ENCODE data around the gene EHMT1. TPM values are rescaled to one million over a fixed set of nuclear protein-coding genes. Genes with fewer than 3 reads are reported as not detected.

EHMT1 gene
- total RNA-seq, 1 donor from 2014 or later: 64.5 TPM

DNA sequence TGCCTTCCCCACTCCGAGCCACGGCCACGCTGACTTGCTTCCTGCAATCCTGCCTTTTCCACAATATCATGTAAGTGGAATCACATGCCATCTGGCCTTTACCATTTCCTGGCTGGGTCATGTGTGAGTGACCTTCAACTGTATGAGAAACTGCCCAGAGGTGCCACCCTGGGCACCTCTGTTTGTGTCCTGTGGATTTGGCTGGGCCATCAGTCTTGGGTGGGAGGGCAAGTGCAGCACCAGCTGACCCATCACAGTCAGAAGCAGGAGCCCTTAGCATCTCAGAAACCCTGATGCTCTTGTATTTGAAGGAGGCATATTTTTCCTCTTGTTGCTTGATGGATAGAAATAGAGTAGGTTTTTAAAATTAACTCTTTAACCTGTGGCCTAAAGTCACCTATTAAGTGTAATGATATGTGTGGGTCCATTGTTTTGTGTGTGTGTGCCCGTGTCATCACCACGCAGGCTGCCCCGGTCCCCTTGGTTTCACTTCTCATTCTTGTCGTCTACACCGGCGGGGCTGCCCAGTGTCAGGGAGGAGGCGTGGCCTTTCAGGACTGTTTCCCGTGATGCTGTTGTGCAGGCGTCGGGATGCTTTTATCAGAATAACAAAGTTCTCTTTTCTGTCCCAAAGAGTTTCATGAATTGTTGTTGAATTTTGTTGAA, 206.7 kb downstream of the EHMT1 start:
- H3K36me3 Mint-ChIP-seq (ENCODE audit: low read depth, unreplicated experiment): peaks cover 39% of the 10 kb centered on the region
- H3K9me3 Mint-ChIP-seq (ENCODE audit: unreplicated experiment): no peaks in the 10 kb centered on the region
- Histone ChIP-seq H3K36me3 (ENCODE audit: insufficient read depth, low read length) (peaks cover 5% of the 10 kb centered on the region), H4K20me1 (ENCODE audit: insufficient read depth, low read length) (peaks cover 71% of the 10 kb centered on the region), H3K27ac (ENCODE audit: low read depth, low read length) (no peak overlapping the region), H3K4me3 (ENCODE audit: insufficient read depth, low read depth, low read length) (no peak overlapping the region), H3K79me2 (ENCODE audit: insufficient read depth, low read length) (peaks cover 14% of the 10 kb centered on the region), H3K4me2 (ENCODE audit: low read length) (no peak overlapping the region), H3K27me3 (ENCODE audit: insufficient read depth, low read length) (no peaks in the 10 kb centered on the region), H3K9me3 (ENCODE audit: insufficient read depth, low read depth, low read length) (no peaks in the 10 kb centered on the region), H3K9ac (ENCODE audit: low read length) (no peak overlapping the region), H2AFZ (ENCODE audit: low read depth, low read length) (no peak overlapping the region), H3K4me1 (ENCODE audit: insufficient read depth, low read length) (no peaks in the 10 kb centered on the region)
- no peaks in the 10 kb centered on the region for H3K27me3 Mint-ChIP-seq (ENCODE audit: low read depth, unreplicated experiment)
- peaks cover 4% of the 10 kb centered on the region for H3K4me1 Mint-ChIP-seq (ENCODE audit: low read depth, unreplicated experiment)
- no peak for DNase-seq (ENCODE audit: low read depth)
- H3K27ac Mint-ChIP-seq (ENCODE audit: unreplicated experiment): no peak overlapping the region
- no peak overlapping the region for H3K4me3 Mint-ChIP-seq (ENCODE audit: unreplicated experiment)
- no peak for TF ChIP-seq EZH2 (IDR thresholded peaks at IDR 0.05; ENCODE audit: insufficient read depth, low read length)
- TF ChIP-seq, protein P1, sequence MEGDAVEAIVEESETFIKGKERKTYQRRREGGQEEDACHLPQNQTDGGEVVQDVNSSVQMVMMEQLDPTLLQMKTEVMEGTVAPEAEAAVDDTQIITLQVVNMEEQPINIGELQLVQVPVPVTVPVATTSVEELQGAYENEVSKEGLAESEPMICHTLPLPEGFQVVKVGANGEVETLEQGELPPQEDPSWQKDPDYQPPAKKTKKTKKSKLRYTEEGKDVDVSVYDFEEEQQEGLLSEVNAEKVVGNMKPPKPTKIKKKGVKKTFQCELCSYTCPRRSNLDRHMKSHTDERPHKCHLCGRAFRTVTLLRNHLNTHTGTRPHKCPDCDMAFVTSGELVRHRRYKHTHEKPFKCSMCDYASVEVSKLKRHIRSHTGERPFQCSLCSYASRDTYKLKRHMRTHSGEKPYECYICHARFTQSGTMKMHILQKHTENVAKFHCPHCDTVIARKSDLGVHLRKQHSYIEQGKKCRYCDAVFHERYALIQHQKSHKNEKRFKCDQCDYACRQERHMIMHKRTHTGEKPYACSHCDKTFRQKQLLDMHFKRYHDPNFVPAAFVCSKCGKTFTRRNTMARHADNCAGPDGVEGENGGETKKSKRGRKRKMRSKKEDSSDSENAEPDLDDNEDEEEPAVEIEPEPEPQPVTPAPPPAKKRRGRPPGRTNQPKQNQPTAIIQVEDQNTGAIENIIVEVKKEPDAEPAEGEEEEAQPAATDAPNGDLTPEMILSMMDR (IDR thresholded peaks at IDR 0.05; ENCODE audit: insufficient read depth, low read depth, low read length): no peak
- FAIRE-seq: no peak

DNA sequence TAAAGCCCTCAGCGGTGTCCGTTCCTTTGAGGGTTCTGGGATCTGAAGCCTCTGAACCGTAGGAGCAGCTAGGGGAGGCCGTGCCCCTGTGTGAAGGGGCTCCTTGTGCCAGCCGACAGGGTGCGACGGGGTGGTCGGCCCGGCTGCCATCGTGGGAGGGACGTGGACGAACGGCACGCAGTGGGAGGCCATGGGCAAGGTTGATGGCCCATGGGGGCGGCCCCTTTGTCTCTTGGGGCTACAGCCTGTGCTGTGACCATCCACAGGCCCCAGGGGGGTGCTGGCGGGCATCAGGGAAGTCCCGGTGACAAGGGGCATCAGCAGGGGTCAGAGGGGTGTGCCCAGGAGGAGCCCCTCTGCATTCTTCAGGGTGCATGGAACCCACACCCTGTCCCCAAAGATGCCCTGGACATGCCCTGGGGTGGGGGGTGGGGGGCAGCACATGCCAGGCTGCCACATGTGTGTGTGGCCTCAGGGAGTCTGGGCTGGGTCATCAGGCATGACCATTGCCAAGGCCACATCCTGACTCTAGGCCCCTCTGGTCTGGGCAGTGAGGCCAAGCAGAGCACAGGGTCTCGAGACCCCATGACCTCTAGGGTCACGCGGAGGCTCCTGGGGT, 209.2 kb downstream of the EHMT1 start:
- peaks cover 4% of the 10 kb centered on the region for H3K4me1 Mint-ChIP-seq (ENCODE audit: low read depth, unreplicated experiment)

More for the DNA sequence above, 209.2 kb downstream of the EHMT1 start:
- TF ChIP-seq EZH2 (IDR thresholded peaks at IDR 0.05; ENCODE audit: insufficient read depth, low read length): no peak
- TF ChIP-seq, protein P1 (IDR thresholded peaks at IDR 0.05; ENCODE audit: insufficient read depth, low read depth, low read length): no peak
- Histone ChIP-seq H3K36me3 (ENCODE audit: insufficient read depth, low read length) (peaks cover 3% of the 10 kb centered on the region), H3K27me3 (ENCODE audit: insufficient read depth, low read length) (no peaks in the 10 kb centered on the region), H3K9ac (ENCODE audit: low read length) (no peak overlapping the region), H2AFZ (ENCODE audit: low read depth, low read length) (no peak overlapping the region), H4K20me1 (ENCODE audit: insufficient read depth, low read length) (peaks cover 76% of the 10 kb centered on the region), H3K4me3 (ENCODE audit: insufficient read depth, low read depth, low read length) (no peak overlapping the region), H3K9me3 (ENCODE audit: insufficient read depth, low read depth, low read length) (no peaks in the 10 kb centered on the region), H3K4me1 (ENCODE audit: insufficient read depth, low read length) (no peaks in the 10 kb centered on the region), H3K4me2 (ENCODE audit: low read length) (no peak overlapping the region), H3K79me2 (ENCODE audit: insufficient read depth, low read length) (peaks cover 8% of the 10 kb centered on the region), H3K27ac (ENCODE audit: low read depth, low read length) (no peak overlapping the region)
- Mint-ChIP-seq H3K36me3 (ENCODE audit: low read depth, unreplicated experiment) (peaks cover 33% of the 10 kb centered on the region), H3K4me3 (ENCODE audit: unreplicated experiment) (no peak overlapping the region), H3K27ac (ENCODE audit: unreplicated experiment) (no peak overlapping the region), H3K27me3 (ENCODE audit: low read depth, unreplicated experiment) (no peaks in the 10 kb centered on the region), H3K9me3 (ENCODE audit: unreplicated experiment) (no peaks in the 10 kb centered on the region)
- FAIRE-seq (no peak), DNase-seq (ENCODE audit: low read depth) (no peak)

All from astrocyte (in vitro differentiated cells and primary cell).